HG02623 (cell line): Measurements from ENCODE around the gene SETD4.
"Not testable (repeated sequence)": the region's sequence is repeated elsewhere in the genome, so short reads cannot be mapped to it uniquely, and the experiment has no call there.

Experiments used
- ATAC-seq: cut with Tn5 transposase; IDR thresholded peaks from one replicate; pipeline ENCODE4 v1.9.1; 2021; ENCODE audit warnings: moderate library complexity; ENCODE audit not compliant: unreplicated experiment

The SETD4 gene

GRCh38 chr21:36079010-36079649, 18.8 kb upstream of the SETD4 start:
- ATAC-seq, result no peak

GRCh38 chr21:36077758-36078157, 17.4 kb upstream of the SETD4 start:
- ATAC-seq, result no peak

- no peak for ATAC-seq
Measured at GRCh38 chr21:36076878-36077655, 16.7 kb upstream of the SETD4 start.

DNA sequence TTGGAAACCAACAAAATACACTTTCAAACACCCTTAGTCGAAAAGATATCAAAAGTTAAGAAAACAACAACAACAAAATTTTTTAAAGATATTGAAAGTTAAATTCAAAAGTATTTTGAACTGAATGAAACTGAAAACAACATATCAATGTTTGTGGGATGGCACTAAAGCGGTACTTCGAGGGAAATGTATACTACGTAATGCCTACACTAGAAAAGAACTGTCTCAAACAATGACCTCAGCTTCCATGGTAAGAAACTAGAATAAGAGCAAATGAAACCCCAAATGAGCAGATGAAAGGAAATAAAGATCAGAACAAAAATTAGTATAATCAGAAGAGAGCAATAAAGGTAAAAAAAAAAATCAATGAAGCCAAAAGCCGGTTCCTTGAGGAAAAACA, 15.6 kb upstream of the SETD4 start:
- ATAC-seq, result no peak

- no peak for ATAC-seq
Measured at GRCh38 chr21:36075171-36075570, 14.8 kb upstream of the SETD4 start.

GRCh38 chr21:36073911-36074310, 13.6 kb upstream of the SETD4 start:
- not testable (repeated sequence) for ATAC-seq

DNA sequence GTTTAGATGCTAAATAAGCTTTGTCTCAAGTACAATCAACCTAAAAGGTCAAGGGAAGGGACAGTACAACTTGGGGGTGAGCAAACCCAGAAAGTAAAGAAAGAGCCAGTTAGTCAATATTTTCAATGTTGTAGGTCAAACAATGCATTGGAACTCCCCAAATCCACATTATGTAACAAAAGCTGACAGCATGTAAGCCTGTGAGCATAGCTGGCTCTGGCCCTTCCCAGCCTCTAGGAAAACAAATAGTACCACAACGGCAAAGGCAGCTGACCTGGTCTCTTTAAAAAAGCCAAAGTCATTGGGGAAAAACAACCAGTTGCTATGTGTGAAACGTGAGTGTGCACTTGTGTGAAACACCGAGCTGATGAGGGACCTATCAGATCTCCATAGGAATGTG, 12.9 kb upstream of the SETD4 start:
- no peak for ATAC-seq

- ATAC-seq, result no peak
Measured at GRCh38 chr21:36072453-36073162, 12.3 kb upstream of the SETD4 start.

DNA sequence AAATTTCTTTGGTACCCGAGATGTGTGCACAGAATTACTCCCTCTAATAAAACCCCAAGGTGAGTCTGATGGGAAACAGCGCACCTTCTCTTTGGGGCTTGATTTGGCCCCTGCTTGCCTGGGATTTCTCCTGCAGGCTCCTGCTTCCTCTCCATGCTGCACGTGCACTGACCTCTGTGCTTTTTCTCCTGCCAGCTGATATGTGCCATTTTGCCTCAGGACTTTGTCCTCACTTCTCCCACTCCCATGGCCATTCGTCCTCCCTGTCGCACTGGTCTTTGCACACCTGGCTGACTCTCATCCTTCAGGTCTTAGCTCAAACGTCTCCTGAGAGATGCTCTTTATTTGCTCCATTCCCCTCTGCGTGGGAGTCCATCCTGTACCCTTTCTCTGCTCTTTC, 10.7 kb upstream of the SETD4 start:
- ATAC-seq, result no peak

DNA sequence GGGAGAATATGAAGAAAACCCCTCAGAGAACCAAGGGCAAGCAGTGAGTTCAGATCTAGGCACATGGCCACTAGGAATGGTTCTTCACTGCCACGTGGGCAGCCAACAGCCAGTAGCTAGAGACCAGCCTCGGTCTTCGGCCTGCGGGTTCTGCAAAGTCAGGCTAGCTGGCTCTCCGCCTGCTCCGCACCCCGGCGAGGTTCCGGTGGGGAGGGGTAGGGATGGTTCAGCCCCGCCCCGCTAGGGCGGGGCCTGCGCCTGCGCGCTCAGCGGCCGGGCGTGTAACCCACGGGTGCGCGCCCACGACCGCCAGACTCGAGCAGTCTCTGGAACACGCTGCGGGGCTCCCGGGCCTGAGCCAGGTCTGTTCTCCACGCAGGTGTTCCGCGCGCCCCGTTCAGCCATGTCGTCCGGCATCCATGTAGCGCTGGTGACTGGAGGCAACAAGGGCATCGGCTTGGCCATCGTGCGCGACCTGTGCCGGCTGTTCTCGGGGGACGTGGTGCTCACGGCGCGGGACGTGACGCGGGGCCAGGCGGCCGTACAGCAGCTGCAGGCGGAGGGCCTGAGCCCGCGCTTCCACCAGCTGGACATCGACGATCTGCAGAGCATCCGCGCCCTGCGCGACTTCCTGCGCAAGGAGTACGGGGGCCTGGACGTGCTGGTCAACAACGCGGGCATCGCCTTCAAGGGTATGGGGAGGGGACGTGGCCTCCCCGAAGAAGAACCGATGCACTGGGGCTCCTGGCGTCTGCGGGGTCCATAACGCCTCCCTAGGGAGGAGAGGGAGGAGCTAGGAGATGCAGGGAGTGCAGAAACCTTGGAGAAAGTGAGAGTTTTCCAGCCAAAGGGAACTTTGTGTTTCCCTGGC, 9.6 kb upstream of the SETD4 start, which contains the start of gene CBR1:
Gene CBR1, plus strand, starts transcription at position 312 of the 871 bp plus-strand sequence. Its CDS starts 92 bp downstream, at position 404.
- ATAC-seq, result peak; percentile 92

DNA sequence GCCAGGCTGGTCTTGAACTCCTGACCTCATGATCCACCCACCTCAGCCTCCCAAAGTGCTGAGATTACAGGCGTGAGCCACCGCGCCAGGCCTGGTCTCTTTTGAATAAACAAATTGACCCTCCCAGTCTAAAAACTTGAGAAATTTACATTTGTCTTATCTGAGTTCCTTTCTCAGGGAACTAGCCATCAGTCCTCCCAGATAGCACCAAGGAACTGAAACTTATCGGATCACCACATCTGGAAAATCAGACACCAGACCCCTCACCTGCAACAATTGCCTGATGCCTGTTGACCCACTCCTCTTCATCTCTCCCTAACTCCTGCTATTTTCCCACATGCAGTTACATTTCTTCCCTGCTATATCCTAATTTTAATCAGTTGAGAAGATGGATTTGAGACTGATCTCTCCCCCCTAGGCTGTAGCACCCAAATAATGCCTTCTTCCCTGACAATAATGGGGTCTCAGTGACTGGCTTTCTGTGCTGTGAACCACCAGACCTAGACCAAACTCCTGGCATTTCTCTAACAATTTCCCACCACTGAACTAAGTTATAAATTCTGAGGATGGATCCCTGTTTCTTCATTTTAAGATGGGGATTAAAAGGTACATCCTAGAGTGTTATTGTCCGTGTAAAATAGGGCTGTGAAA, 8.5 kb upstream of the SETD4 start:
- ATAC-seq, result no peak

DNA sequence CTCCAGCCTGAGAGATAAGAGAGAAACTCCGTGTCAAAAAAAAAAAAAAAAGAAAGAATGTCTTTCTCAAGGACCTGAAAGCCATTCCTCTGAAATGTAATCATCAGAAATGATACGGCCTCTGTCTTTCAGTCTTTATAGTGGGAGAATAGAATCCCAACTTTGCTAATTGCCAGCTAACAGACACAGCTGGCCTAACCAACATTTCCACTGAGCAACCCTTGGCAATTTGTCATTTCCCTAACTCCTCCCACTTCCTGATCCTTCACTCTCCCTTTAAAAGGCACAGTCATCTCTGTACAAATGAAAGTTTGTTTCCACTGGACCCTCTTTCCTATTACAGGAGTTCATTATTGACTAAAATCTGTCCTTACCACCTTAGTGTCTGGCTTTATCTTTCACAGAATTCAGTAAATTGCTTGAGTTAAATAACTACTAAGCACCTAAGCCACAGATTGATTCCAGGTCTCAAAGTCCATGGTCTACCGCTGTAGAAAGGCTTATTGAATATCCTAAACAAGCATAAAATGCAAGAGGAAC, 5.2 kb upstream of the SETD4 start:
- no peak for ATAC-seq

DNA sequence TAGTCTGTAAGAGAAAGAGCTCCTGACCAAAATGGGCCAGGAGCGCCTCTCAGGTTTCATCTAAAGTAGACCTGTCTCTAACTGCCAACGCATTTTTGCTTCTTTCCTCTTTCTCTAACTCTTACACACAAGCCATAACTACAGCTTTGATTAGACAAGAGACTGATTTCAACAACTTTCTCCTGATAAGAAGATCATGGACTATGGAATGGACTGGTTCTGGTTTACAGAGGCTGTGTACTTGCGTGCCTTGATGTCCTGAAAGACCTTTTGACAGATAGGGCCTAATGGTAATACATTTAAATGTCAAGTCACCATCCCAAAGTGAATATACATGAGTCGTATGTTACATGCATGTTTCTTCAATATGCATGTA, 3.7 kb upstream of the SETD4 start:
- no peak for ATAC-seq

DNA sequence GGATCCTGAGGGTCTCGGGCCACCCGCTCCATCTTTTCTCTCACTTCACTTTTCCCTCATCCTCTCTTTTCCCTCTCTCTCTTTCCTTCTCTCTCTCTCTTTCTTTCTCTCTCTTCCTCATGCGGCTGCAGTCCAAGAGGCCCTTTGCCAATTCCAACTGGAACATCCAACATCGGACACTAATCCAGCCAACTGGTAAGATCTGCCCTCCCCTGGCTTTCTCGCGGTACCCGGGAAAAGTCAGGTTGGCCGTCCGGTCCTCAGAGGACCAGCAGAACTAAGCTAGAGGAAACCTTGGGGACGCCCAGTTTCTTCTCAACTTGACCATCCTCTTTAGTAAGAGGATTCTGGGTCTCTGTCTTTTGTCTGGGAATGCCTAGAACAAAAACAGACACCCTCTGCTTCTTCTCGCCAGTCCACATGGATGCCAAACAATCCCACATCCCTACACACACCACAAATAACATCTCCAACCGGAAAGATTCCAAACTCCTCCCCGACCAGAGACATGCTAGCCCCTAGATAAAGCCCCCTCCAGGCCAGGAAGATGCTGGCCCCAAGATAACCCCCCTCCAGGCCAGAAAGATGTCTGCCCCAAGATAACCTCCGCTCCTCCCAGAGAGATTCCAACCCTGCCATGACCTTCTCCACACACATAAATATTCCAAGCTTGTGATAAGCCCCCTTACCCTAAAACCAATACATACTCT, 3.2 kb upstream of the SETD4 start:
- no peak for ATAC-seq

- ATAC-seq, result no peak
Measured at GRCh38 chr21:36061445-36061844, 1.1 kb upstream of the SETD4 start.

DNA sequence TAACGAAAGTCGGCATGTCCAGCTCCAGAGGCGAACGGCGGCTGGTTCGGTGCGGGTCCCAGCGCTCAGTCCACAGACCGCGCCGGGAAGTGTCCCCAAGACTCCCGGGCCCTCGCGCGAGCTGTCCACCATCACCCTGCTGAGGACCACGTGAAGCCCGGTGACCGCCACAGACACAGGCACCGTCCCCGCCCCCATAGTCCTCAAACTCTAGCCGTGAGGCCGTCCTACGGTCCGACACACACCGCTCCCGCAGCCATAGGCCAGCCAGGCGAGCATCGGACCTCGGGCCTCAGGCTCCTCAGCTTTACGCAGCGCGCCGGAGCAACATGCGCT, 535 bp downstream of the SETD4 start:
- peak; percentile 19 for ATAC-seq

DNA sequence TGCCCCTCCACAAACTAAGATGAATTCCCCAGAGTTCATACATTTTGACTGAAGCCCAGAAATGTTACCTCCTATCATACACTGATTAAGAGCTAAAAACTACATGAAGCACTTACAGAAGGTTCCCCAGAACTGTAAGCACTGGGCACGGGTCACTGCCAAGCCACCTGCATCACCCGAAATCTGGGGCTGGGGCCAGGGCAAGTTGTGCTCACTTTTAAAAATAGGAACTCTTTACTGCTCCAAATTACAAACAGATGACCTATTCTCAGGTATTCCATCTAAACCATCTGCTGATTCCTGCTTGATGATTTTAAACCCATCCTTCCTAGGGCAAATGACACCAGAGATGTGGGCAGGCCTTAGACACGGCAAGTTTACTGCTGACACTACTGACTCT, 4.8 kb downstream of the SETD4 start:
- ATAC-seq, result no peak

DNA sequence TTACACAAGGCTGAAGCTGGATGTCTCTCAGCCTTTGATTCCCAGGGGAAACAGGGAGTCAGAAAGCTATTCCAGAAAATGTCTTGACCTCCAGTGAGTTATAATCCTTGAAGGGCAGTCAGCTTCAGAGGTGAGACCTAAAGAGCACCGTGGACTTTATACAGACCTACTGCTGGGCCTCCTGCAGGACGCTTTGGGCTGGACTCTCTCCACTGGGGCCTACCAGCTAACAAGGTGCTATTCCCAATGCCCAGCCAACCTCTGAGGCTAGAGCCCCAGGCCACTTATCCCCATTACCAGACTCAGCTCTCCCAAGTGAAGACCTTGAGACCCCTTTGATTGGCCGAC, 6.6 kb downstream of the SETD4 start:
- ATAC-seq, result no peak

DNA sequence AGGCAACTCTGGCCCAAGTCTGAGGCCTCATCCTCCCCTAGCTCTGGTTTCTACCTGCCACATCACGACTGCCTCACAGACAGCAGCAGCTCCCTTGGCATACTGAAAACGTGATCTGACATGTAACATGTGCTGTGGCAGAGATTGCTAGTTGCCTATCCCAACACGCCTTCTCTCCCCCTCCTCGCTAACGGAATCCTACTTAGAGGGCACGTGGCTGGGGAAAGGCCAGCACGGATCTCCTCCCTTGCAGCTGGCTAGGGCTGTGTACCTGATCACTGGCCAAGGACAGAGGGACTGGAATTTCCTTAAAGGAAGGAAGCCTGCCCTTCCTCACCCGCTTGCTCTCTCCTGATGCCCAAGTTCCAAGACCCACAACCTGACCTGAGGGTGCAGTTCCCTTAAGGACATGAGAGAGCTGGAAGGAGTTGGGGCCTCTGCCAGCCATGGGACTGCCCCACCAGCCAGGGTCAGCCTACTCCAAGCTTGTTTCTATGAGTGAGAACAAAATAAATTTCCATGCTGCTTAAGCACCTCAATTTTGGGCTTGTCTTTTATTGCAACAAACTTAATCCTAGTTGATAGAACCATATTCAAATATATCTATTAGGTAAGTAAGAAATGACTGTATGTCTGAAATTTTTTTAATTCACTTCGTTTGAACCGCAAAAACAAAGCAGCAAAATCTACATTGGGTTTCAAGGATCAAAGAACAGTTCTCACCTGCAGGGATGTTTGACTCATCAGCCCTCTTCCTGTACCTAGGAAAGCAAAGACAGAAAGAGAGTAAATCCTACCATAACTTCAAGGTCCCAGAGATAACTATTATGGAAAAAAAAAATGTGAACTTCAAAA, 7.2 kb downstream of the SETD4 start:
- ATAC-seq, result no peak
